Body of pancreas (tissue), 4 donors: ENCODE results near the gene CACTIN.
"Not testable (repeated sequence)": the region's sequence is repeated elsewhere in the genome, so short reads cannot be mapped to it uniquely, and the experiment has no call there.

Experiments used
- CTCF ChIP-seq, 7 experiments: fragments of 450-650 bp in 4 of 7; fragments of 200-600 bp in 3 of 7; sonication (generic) in 3 of 7; IDR thresholded peaks; one replicate each; pipeline ENCODE4 v1.5.1; 2016 to 2019; ENCODE audit warnings: antibody characterized with exemption in 7 of 7
- POLR2A ChIP-seq, 3 donors: fragments of 450-650 bp; IDR thresholded peaks; one replicate each; pipeline ENCODE4 v1.6.1; 2016; ENCODE audit warnings: antibody characterized with exemption in 3 of 3, mild to moderate bottlenecking in 2 of 3

- not testable (repeated sequence) for TF ChIP-seq POLR2A, CTCF (IDR thresholded peaks at IDR 0.05)
Observed at GRCh38 chr19:3647102-3647501, 20.5 kb upstream of the CACTIN start.
